Liver (tissue), 9 donors: Measurements from ENCODE around the gene KRT86. TPM values are rescaled to one million over a fixed set of nuclear protein-coding genes. Genes with fewer than 3 reads are reported as not detected.

Experiments used
- DNase-seq: peaks from one replicate; pipeline ENCODE4 v3.0.0-alpha.2; 2017; ENCODE audit warnings: low spot score
- H3K27ac ChIP-seq, 2 donors: one replicate each; pipeline ENCODE4 v1.7.0; 2013; ENCODE audit warnings: inconsistent platforms in 2 of 2, low read length in 2 of 2, control low read depth in 1 of 2, low read depth in 1 of 2, mild to moderate bottlenecking in 1 of 2
- H3K27me3 ChIP-seq, 4 donors: one replicate each; pipeline versions ENCODE4 v1.6.1 to v1.7.0; 2013; ENCODE audit warnings: low read length in 3 of 4, inconsistent platforms in 1 of 4, mild to moderate bottlenecking in 1 of 4, moderate library complexity in 1 of 4; ENCODE audit not compliant: control insufficient read depth in 4 of 4, insufficient read depth in 4 of 4
- H3K36me3 ChIP-seq, 4 donors: one replicate each; pipeline versions ENCODE4 v1.6.1 to v1.7.0; 2013; ENCODE audit warnings: low read length in 3 of 4, mild to moderate bottlenecking in 3 of 4, low read depth in 1 of 4, moderate library complexity in 1 of 4; ENCODE audit not compliant: control insufficient read depth in 4 of 4, insufficient read depth in 3 of 4
- H3K4me1 ChIP-seq, 4 donors: one replicate each; pipeline versions ENCODE4 v1.6.1 to v1.7.0; 2013; ENCODE audit warnings: low read length in 3 of 4, mild to moderate bottlenecking in 3 of 4, moderate library complexity in 1 of 4; ENCODE audit not compliant: control insufficient read depth in 4 of 4, insufficient read depth in 4 of 4
- H3K4me3 ChIP-seq, 3 donors: one replicate each; pipeline versions ENCODE4 v1.6.1 to v1.7.0; 2013; ENCODE audit warnings: low read length in 3 of 3, control low read depth in 1 of 3, low read depth in 1 of 3, mild to moderate bottlenecking in 1 of 3
- H3K9ac ChIP-seq, 2 donors: one replicate each; pipeline ENCODE4 v1.7.0; 2013; ENCODE audit warnings: low read length in 2 of 2, mild to moderate bottlenecking in 2 of 2, moderate library complexity in 2 of 2, control low read depth in 1 of 2, low read depth in 1 of 2
- H3K9me3 ChIP-seq, 4 donors: one replicate each; pipeline versions ENCODE4 v1.6.1 to v1.7.0; 2013; ENCODE audit warnings: low read length in 3 of 4; ENCODE audit not compliant: control insufficient read depth in 4 of 4
- EGR1 ChIP-seq, 2 donors: IDR thresholded peaks; 2 replicates each; pipeline ENCODE4 v1.6.1; 2016 to 2018; ENCODE audit warnings: antibody characterized with exemption in 2 of 2, low read depth in 2 of 2
- FOXA1 ChIP-seq: IDR thresholded peaks from 2 replicates; pipeline ENCODE4 v1.6.1; 2016; ENCODE audit warnings: antibody characterized with exemption
- FOXA2 ChIP-seq: IDR thresholded peaks from 2 replicates; pipeline ENCODE4 v1.6.1; 2016; ENCODE audit warnings: antibody characterized with exemption
- GABPA ChIP-seq, 2 donors: IDR thresholded peaks in 1 of 2; conservative IDR thresholded peaks in 1 of 2; 2 replicates each; pipeline ENCODE4 v1.6.1; 2016; ENCODE audit warnings: antibody characterized with exemption in 2 of 2, mild to moderate bottlenecking in 1 of 2, moderate library complexity in 1 of 2
- HNF4A ChIP-seq, 2 donors: conservative IDR thresholded peaks; 2 replicates each; pipeline ENCODE4 v1.6.1; 2016; ENCODE audit warnings: antibody characterized with exemption in 2 of 2, mild to moderate bottlenecking in 2 of 2
- HNF4G ChIP-seq: IDR thresholded peaks from 2 replicates; pipeline ENCODE4 v1.6.1; 2016; ENCODE audit warnings: antibody characterized with exemption
- JUND ChIP-seq, 2 donors: IDR thresholded peaks; 2 replicates each; pipeline ENCODE4 v1.6.1; 2016; ENCODE audit warnings: antibody characterized with exemption in 2 of 2
- MAX ChIP-seq: IDR thresholded peaks from 2 replicates; pipeline ENCODE4 v1.6.1; 2016; ENCODE audit warnings: antibody characterized with exemption
- NR2F2 ChIP-seq: IDR thresholded peaks from 2 replicates; pipeline ENCODE4 v1.6.1; 2016; ENCODE audit warnings: antibody characterized with exemption
- RAD21 ChIP-seq, 2 donors: IDR thresholded peaks; 2 replicates each; pipeline ENCODE4 v1.6.1; 2016; ENCODE audit warnings: antibody characterized with exemption in 2 of 2, mild to moderate bottlenecking in 2 of 2
- REST ChIP-seq: IDR thresholded peaks from 2 replicates; pipeline ENCODE4 v1.6.1; 2016; ENCODE audit warnings: antibody characterized with exemption, mild to moderate bottlenecking
- RXRA ChIP-seq, 2 donors: IDR thresholded peaks; 2 replicates each; pipeline ENCODE4 v1.6.1; 2017 to 2018; ENCODE audit warnings: antibody characterized with exemption in 2 of 2, mild to moderate bottlenecking in 1 of 2
- SP1 ChIP-seq: IDR thresholded peaks from 2 replicates; pipeline ENCODE4 v1.6.1; 2018; ENCODE audit warnings: antibody characterized with exemption, mild to moderate bottlenecking
- YY1 ChIP-seq: IDR thresholded peaks from 2 replicates; pipeline ENCODE4 v1.6.1; 2016; ENCODE audit warnings: antibody characterized with exemption, mild to moderate bottlenecking
- WGBS: extraction: QIAGEN DNeasy Blood & Tissue Kit; methylation state at CpG from one replicate; pipeline ENCODE4 v1.1.7; 2013; 5-methylcytosine and 5-hydroxymethylcytosine counted together
- polyA plus RNA-seq, 2 donors: library from polyadenylated mRNA; stranded (reverse) in 1 of 2; unstranded in 1 of 2; fragments of 200-250 nt in 1 of 2; fragments of >200 nt in 1 of 2; fragmentation: Nextera tagmentation in 1 of 2; extraction: Ambion mirVana in 1 of 2; gene quantifications; one replicate each; pipeline versions ENCODE4 v1.2.1 to v1.2.3, GENCODE V29; 2013 to 2015
- total RNA-seq, 2 donors: library from RNA; depleted of rRNA; stranded (reverse); fragments of >200 nt; gene quantifications; one replicate each; pipeline ENCODE4 v1.2.3, GENCODE V29; 2014
- TF ChIP-seq, protein P1 (sequence below): IDR thresholded peaks from 2 replicates; pipeline ENCODE4 v1.6.1; 2016; ENCODE audit warnings: antibody characterized with exemption
- TF ChIP-seq, protein P2 (sequence below): IDR thresholded peaks from 2 replicates; pipeline ENCODE4 v1.6.1; 2016; ENCODE audit warnings: antibody characterized with exemption
- donor health status: healthy.
- donor health status: healthy.
- donor health status: healthy.
- donor health status: healthy.
- donor health status: healthy.

Gene KRT86
- total and polyA plus RNA-seq, 4 donors: 0.08 TPM; not detected in 3

- TF ChIP-seq REST: no peak
- TF ChIP-seq JUND (IDR thresholded peaks at IDR 0.05): no peak
- no peak for TF ChIP-seq GABPA (IDR thresholded peaks at IDR 0.05 in 1 of 2, conservative IDR thresholded peaks at IDR 0.05 in 1 of 2)
- WGBS: 69% methylated on average over 11 of the region's 11 CpGs
- no peaks in the 10 kb centered on the region for H3K36me3 ChIP-seq
- DNase-seq: no peak
- H3K9me3 ChIP-seq: no peaks in the 10 kb centered on the region
- H3K4me1 ChIP-seq: no peaks in the 10 kb centered on the region
- peaks cover 0 to 3% (median 1%) of the 10 kb centered on the region in 4 donors for H3K27me3 ChIP-seq
- no peak overlapping the region for H3K9ac ChIP-seq
- no peak overlapping the region for H3K27ac ChIP-seq
- no peak overlapping the region for H3K4me3 ChIP-seq
These were observed 44.7 kb downstream of the KRT86 start for GRCh38 chr12:52319097-52319496.

GRCh38 chr12:52320784-52321400, 46.4 kb downstream of the KRT86 start, which contains the start of gene KRT83:
KRT83 (minus strand) TSS chr12:52321398; CDS start chr12:52321335, 63 bp downstream.
- DNase-seq: no peak
- WGBS: 72% methylated on average over 35 of the region's 35 CpGs
- no peaks in the 10 kb centered on the region for H3K36me3 ChIP-seq
- H3K4me1 ChIP-seq: no peaks in the 10 kb centered on the region
- peaks cover 0 to 3% (median 1%) of the 10 kb centered on the region in 4 donors for H3K27me3 ChIP-seq
- H3K4me3 ChIP-seq: no peak within 1 kb of the TSS
- H3K27ac ChIP-seq: no peak within 1 kb of the TSS
- H3K9ac ChIP-seq: no peak within 1 kb of the TSS
- TF ChIP-seq FOXA1 (no peak), RAD21 (IDR thresholded peaks at IDR 0.05) (no peak), NR2F2 (no peak), MAX (no peak), JUND (IDR thresholded peaks at IDR 0.05) (no peak), SP1 (no peak), EGR1 (IDR thresholded peaks at IDR 0.05; ENCODE audit: low read depth in 2 of 2) (no peak)
- no peaks in the 10 kb centered on the region for H3K9me3 ChIP-seq

DNA sequence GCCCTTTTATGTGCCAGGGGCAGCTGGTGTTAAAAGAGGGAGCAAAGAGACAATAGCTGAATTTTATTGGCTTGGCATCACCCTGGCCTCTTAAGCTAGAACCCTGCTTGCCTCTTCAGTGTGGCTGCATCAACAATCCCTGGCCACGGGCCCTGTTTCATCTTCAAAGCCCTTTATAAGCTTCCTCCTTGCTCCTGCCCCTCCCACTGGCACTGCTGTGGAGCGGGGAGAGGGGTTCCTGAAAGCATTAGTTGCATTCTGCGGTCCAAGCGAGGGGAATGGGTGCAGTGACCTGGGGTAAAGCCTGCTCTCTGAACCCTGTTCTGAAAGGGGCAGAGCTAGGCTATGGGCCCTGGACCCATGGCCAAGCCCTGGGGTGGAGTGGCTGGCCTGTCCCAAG, 47.0 kb downstream of the KRT86 start:
- WGBS: 71% methylated on average over 4 of the region's 4 CpGs
- no peaks in the 10 kb centered on the region for H3K9me3 ChIP-seq
- no peaks in the 10 kb centered on the region for H3K36me3 ChIP-seq
- no peak overlapping the region for H3K9ac ChIP-seq
- H3K4me1 ChIP-seq: no peaks in the 10 kb centered on the region
- peaks cover 0 to 3% (median 1%) of the 10 kb centered on the region in 4 donors for H3K27me3 ChIP-seq
- no peak for DNase-seq
- H3K4me3 ChIP-seq: no peak overlapping the region
- no peak overlapping the region for H3K27ac ChIP-seq
- TF ChIP-seq REST (no peak), NR2F2 (no peak), MAX (no peak), FOXA1 (no peak), RAD21 (IDR thresholded peaks at IDR 0.05) (no peak), HNF4G (no peak), FOXA2 (no peak), RXRA (IDR thresholded peaks at IDR 0.05) (no peak), HNF4A (conservative IDR thresholded peaks at IDR 0.05) (no peak), YY1 (no peak), SP1 (no peak), EGR1 (IDR thresholded peaks at IDR 0.05; ENCODE audit: low read depth in 2 of 2) (no peak), GABPA (IDR thresholded peaks at IDR 0.05 in 1 of 2, conservative IDR thresholded peaks at IDR 0.05 in 1 of 2) (no peak)
- TF ChIP-seq, protein P1, sequence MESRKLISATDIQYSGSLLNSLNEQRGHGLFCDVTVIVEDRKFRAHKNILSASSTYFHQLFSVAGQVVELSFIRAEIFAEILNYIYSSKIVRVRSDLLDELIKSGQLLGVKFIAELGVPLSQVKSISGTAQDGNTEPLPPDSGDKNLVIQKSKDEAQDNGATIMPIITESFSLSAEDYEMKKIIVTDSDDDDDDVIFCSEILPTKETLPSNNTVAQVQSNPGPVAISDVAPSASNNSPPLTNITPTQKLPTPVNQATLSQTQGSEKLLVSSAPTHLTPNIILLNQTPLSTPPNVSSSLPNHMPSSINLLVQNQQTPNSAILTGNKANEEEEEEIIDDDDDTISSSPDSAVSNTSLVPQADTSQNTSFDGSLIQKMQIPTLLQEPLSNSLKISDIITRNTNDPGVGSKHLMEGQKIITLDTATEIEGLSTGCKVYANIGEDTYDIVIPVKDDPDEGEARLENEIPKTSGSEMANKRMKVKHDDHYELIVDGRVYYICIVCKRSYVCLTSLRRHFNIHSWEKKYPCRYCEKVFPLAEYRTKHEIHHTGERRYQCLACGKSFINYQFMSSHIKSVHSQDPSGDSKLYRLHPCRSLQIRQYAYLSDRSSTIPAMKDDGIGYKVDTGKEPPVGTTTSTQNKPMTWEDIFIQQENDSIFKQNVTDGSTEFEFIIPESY: no peak
- TF ChIP-seq, protein P2, sequence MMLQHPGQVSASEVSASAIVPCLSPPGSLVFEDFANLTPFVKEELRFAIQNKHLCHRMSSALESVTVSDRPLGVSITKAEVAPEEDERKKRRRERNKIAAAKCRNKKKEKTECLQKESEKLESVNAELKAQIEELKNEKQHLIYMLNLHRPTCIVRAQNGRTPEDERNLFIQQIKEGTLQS: no peak
